Endothelial cell (in vitro differentiated cells): ENCODE measurements around the gene CBLN3. TPM values are rescaled to one million over a fixed set of nuclear protein-coding genes. Genes with fewer than 3 reads are reported as not detected.

Source experiments
- DNase-seq: peaks from one replicate; pipeline ENCODE4 v3.0.0; 2021; ENCODE audit warnings: low spot score
- H3K27ac Mint-ChIP-seq: one replicate; pipeline ENCODE4 v1.8.0; 2021; ENCODE audit warnings: mixed read lengths, inconsistent platforms; ENCODE audit not compliant: unreplicated experiment
- H3K27me3 Mint-ChIP-seq: one replicate; pipeline ENCODE4 v1.8.0; 2021; ENCODE audit warnings: mild to moderate bottlenecking, moderate library complexity, mixed read lengths, inconsistent platforms; ENCODE audit not compliant: unreplicated experiment
- H3K36me3 Mint-ChIP-seq: one replicate; pipeline ENCODE4 v1.8.0; 2021; ENCODE audit warnings: mild to moderate bottlenecking, low read depth, mixed read lengths, inconsistent platforms; ENCODE audit not compliant: unreplicated experiment
- H3K4me1 Mint-ChIP-seq: one replicate; pipeline ENCODE4 v1.8.0; 2021; ENCODE audit warnings: mild to moderate bottlenecking, mixed read lengths, inconsistent platforms; ENCODE audit not compliant: unreplicated experiment
- H3K4me3 Mint-ChIP-seq: one replicate; pipeline ENCODE4 v1.8.0; 2021; ENCODE audit warnings: mild to moderate bottlenecking, mixed read lengths, inconsistent platforms; ENCODE audit not compliant: unreplicated experiment
- H3K9me3 Mint-ChIP-seq: one replicate; pipeline ENCODE4 v1.8.0; 2021; ENCODE audit warnings: mixed read lengths, inconsistent platforms; ENCODE audit not compliant: unreplicated experiment
- CTCF ChIP-seq: fragments of 200-600 bp; sonication (generic); IDR thresholded peaks from one replicate; pipeline ENCODE4 v1.5.0; 2021; ENCODE audit warnings: antibody characterized with exemption; ENCODE audit not compliant: unreplicated experiment
- total RNA-seq: library from RNA; stranded (reverse); fragmentation: NEBNext Ultra II Directional; extraction: Animal tissue kit (Norgen Biotek cat#: 25700); gene quantifications from one replicate; pipeline ENCODE4 v1.2.1, GENCODE V29; 2021; ENCODE audit not compliant: unreplicated experiment

The CBLN3 gene
- total RNA-seq, 1 donor from 2014 or later, result 1.5 TPM

- peak; percentile 91 for DNase-seq
- TF ChIP-seq CTCF, result no peak
- Mint-ChIP-seq H3K27me3 (peaks cover 13% of the 10 kb centered on the region), H3K4me1 (peaks cover 24% of the 10 kb centered on the region), H3K9me3 (no peaks in the 10 kb centered on the region), H3K36me3 (peaks cover 39% of the 10 kb centered on the region), H3K4me3 (peak within 1 kb of the TSS; percentile 91), H3K27ac (peak within 1 kb of the TSS; percentile 97)
Observed at GRCh38 chr14:24442240-24443052, 13.0 kb upstream of the CBLN3 start, which contains the start of gene SDR39U1. SDR39U1 (minus strand) TSS chr14:24442776; CDS start chr14:24442769, 7 bp downstream.

- no peak for DNase-seq
- H3K27ac Mint-ChIP-seq, result peak overlapping the region; percentile 62
- peaks cover 13% of the 10 kb centered on the region for H3K27me3 Mint-ChIP-seq
- peaks cover 39% of the 10 kb centered on the region for H3K36me3 Mint-ChIP-seq
- H3K9me3 Mint-ChIP-seq, result no peaks in the 10 kb centered on the region
- no peak for TF ChIP-seq CTCF
- H3K4me3 Mint-ChIP-seq, result peak overlapping the region; percentile 91
- H3K4me1 Mint-ChIP-seq, result peaks cover 30% of the 10 kb centered on the region
Observed at GRCh38 chr14:24441904-24442239, 12.4 kb upstream of the CBLN3 start.

- no peaks in the 10 kb centered on the region for H3K9me3 Mint-ChIP-seq
- H3K27ac Mint-ChIP-seq, result peak overlapping the region; percentile 62
- H3K4me1 Mint-ChIP-seq, result peaks cover 34% of the 10 kb centered on the region
- no peak for DNase-seq
- H3K27me3 Mint-ChIP-seq, result peaks cover 13% of the 10 kb centered on the region
- H3K4me3 Mint-ChIP-seq, result peak overlapping the region; percentile 91
- TF ChIP-seq CTCF, result no peak
- H3K36me3 Mint-ChIP-seq, result peaks cover 39% of the 10 kb centered on the region
Observed at GRCh38 chr14:24441485-24441884, 12.0 kb upstream of the CBLN3 start.

GRCh38 chr14:24440606-24441399, 11.3 kb upstream of the CBLN3 start:
- Mint-ChIP-seq H3K4me1 (peaks cover 37% of the 10 kb centered on the region), H3K4me3 (peak overlapping the region; percentile 91), H3K27ac (peak overlapping the region; percentile 18), H3K27me3 (peaks cover 13% of the 10 kb centered on the region), H3K36me3 (peaks cover 41% of the 10 kb centered on the region), H3K9me3 (no peaks in the 10 kb centered on the region)
- no peak for DNase-seq
- no peak for TF ChIP-seq CTCF
